ENCODE results near the gene SCARF2.
"Not testable (repeated sequence)": the region's sequence is repeated elsewhere in the genome, so short reads cannot be mapped to it uniquely, and the experiment has no call there.

GRCh38 chr22:20478059-20478458 lies 40.4 kb upstream of the SCARF2 start:
- not testable (repeated sequence) for TF ChIP-seq CTCF (IDR thresholded peaks at IDR 0.05; ENCODE audit: low read depth, low read length, missing input control); TAF1 (conservative IDR thresholded peaks at IDR 0.05)
